Cardiac muscle cell (in vitro differentiated cells and primary cell): ENCODE results near the gene ONECUT3. TPM values are rescaled to one million over a fixed set of nuclear protein-coding genes. Genes with fewer than 3 reads are reported as not detected.
"Not testable (repeated sequence)": the region's sequence is repeated elsewhere in the genome, so short reads cannot be mapped to it uniquely, and the experiment has no call there.

Experiments used
- DNase-seq, 2 donors: peaks; one replicate each; pipeline versions ENCODE4 v3.0.0 to v3.0.0-alpha.2; 2010 to 2017; ENCODE audit warnings: low read depth in 1 of 2, low spot score in 1 of 2
- H3K27ac ChIP-seq: fragments of 200-600 bp; sonication (generic); 2 replicates; pipeline ENCODE4 v1.5.1; 2016
- H3K27me3 ChIP-seq: fragments of 200-600 bp; sonication (generic); 2 replicates; pipeline ENCODE4 v1.6.0; 2016; ENCODE audit warnings: control low read depth
- H3K36me3 ChIP-seq: fragments of 200-600 bp; sonication (generic); 2 replicates; pipeline ENCODE4 v1.5.1; 2016; ENCODE audit warnings: control low read depth
- H3K4me1 ChIP-seq: fragments of 200-600 bp; sonication (generic); 2 replicates; pipeline ENCODE4 v1.8.1; 2017; ENCODE audit warnings: low read depth, mild to moderate bottlenecking, mixed run types
- H3K4me3 ChIP-seq: fragments of 200-600 bp; sonication (generic); 2 replicates; pipeline ENCODE4 v1.5.1; 2016; ENCODE audit warnings: mild to moderate bottlenecking
- H3K9me3 ChIP-seq: fragments of 200-600 bp; sonication (generic); 2 replicates; pipeline ENCODE4 v1.5.1; 2017; ENCODE audit warnings: low read depth, mild to moderate bottlenecking, control low read depth
- polyA plus RNA-seq: library from polyadenylated mRNA; unstranded; fragments of >200 nt; fragmentation: Nextera tagmentation; extraction: Ambion mirVana; gene quantifications from 2 replicates; pipeline ENCODE4 v1.2.1, GENCODE V29; 2016
- total RNA-seq: library from RNA; depleted of rRNA; stranded (reverse); fragments of >200 nt; gene quantifications from 2 replicates; pipeline ENCODE4 v1.2.3, GENCODE V29; 2016
- TF ChIP-seq, protein P1 (sequence below): IDR thresholded peaks from 2 replicates; pipeline ENCODE4 v1.5.1; 2012; ENCODE audit warnings: low read depth, mild to moderate bottlenecking, low read length

The ONECUT3 gene
- not detected in 2 replicates for total RNA-seq
- not detected in 2 replicates for polyA plus RNA-seq

DNA sequence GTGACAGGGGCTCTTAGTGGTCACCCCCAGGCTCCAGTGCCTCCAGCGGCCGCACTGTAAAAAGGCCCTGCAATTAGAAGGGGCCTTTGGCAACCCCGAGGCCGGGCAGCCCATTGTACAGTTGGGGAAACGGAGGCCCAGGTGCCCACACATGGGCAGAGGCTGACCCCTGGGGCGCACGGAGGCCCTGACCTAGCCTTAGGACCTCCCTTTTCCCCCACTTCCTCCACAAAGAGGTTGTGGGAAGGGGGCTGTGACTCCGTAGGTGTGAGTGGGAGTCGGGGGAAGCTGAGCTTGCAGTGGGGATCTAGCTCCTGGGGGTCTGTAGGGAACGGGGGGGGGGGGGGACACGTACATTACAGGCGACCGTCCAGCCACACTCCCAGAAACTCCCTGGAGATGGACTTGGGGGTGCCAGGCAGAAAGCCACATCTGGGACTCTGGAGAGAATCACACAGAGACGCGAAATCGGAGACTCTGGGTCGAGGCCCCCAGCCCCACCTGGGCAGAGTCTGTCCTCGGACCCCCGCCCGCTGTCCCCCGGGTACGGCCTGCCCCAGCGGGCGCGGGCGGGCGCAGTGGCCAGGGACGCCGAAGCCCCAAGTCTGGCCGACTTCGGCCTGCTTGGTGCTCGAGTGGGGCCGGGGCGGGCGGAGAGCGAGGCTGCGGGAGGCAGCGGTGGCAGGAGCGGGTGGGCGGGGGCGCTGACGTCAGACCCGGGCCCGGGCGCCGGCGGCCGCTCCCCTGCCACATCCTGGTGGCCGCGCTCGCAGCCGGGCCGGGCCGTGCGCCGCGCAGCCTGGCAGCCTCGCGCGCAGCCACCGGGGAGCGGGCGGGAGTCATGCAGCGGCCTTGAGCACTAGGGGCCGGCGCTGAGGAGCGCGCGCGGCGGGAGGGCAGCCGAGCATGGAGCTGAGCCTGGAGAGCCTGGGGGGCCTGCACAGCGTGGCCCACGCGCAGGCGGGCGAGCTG lies at the start of gene ONECUT3:
Gene ONECUT3 (plus strand): TSS at position 750 of the 972 bp plus-strand sequence. CDS start 157 bp downstream, at position 907.
- no peaks in the 10 kb centered on the region for H3K4me1 ChIP-seq
- TF ChIP-seq, protein P1, sequence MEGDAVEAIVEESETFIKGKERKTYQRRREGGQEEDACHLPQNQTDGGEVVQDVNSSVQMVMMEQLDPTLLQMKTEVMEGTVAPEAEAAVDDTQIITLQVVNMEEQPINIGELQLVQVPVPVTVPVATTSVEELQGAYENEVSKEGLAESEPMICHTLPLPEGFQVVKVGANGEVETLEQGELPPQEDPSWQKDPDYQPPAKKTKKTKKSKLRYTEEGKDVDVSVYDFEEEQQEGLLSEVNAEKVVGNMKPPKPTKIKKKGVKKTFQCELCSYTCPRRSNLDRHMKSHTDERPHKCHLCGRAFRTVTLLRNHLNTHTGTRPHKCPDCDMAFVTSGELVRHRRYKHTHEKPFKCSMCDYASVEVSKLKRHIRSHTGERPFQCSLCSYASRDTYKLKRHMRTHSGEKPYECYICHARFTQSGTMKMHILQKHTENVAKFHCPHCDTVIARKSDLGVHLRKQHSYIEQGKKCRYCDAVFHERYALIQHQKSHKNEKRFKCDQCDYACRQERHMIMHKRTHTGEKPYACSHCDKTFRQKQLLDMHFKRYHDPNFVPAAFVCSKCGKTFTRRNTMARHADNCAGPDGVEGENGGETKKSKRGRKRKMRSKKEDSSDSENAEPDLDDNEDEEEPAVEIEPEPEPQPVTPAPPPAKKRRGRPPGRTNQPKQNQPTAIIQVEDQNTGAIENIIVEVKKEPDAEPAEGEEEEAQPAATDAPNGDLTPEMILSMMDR, result no peak
- no peak within 1 kb of the TSS for H3K27ac ChIP-seq
- no peak within 1 kb of the TSS for H3K4me3 ChIP-seq
- no peak for DNase-seq
- H3K36me3 ChIP-seq, result no peaks in the 10 kb centered on the region
- H3K27me3 ChIP-seq, result peaks cover 98% of the 10 kb centered on the region
- H3K9me3 ChIP-seq, result no peaks in the 10 kb centered on the region

DNA sequence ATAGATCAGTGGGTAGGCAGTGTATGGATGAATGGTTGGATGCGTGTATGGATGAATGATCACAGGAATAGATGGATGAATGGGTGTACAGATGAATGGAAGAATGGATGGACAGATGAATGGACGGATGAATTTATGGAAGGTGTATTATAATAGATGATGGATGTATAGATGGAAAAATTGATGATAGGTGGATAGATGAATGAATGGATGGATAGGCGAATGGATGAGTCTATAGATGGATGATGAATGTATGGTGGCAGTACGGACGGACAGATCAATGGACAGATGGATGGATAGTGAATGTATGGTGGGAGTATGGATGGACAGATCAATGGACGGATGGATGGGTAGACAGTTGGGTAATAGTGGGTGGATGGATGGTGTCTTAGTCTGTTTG lies 49.0 kb upstream of the ONECUT3 start:
- TF ChIP-seq, protein P1, result no peak
- Histone ChIP-seq H3K36me3 (no peaks in the 10 kb centered on the region), H3K27ac (no peak overlapping the region), H3K4me1 (no peaks in the 10 kb centered on the region), H3K4me3 (no peak overlapping the region), H3K27me3 (peaks cover 32% of the 10 kb centered on the region), H3K9me3 (no peaks in the 10 kb centered on the region)
- no peak for DNase-seq

DNA sequence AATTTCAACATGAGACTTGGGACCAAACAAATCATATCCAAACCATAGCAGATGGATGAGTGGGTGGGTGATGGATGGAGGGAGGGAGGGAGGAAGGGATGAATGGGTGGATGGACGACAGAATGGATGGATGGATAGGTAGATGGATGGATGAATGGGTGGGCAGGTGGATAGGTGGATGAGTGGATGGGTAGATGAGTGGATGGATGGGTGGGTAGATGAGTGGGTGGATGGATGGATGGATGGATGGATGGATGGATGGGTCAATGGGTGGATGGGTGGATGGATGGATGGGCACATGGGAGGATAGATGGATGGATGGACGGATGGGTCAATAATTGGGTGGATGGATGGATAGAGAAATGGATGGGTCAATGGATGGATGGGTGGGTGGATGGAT lies 47.9 kb upstream of the ONECUT3 start:
- DNase-seq, result no peak
- no peaks in the 10 kb centered on the region for H3K4me1 ChIP-seq
- H3K27me3 ChIP-seq, result peaks cover 31% of the 10 kb centered on the region
- H3K9me3 ChIP-seq, result no peaks in the 10 kb centered on the region
- no peaks in the 10 kb centered on the region for H3K36me3 ChIP-seq
- no peak overlapping the region for H3K27ac ChIP-seq
- TF ChIP-seq, protein P1, result no peak
- H3K4me3 ChIP-seq, result no peak overlapping the region

DNA sequence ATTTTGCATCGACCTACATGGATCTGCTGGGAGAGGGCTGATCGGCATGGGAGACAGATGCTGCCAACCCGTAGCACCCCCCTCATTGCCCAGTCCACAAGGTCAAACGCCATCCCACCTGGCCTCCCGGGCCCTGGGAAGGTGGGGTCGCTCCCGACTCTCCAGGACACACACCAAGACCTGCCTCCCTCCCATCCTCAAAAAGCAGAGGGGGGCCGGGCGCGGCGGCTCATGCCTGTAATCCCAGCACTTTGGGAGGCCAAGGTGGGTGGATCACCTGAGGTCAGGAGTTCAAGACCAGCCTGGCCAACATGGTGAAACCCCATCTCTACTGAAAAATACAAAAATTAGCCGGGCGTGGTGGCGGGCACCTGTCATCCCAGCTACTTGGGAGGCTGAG lies 46.7 kb upstream of the ONECUT3 start:
- not testable (repeated sequence) for H3K27ac ChIP-seq, H3K9me3 ChIP-seq, DNase-seq, H3K4me1 ChIP-seq, H3K36me3 ChIP-seq, H3K4me3 ChIP-seq
- H3K27me3 ChIP-seq, result peaks cover 22% of the 10 kb centered on the region

DNA sequence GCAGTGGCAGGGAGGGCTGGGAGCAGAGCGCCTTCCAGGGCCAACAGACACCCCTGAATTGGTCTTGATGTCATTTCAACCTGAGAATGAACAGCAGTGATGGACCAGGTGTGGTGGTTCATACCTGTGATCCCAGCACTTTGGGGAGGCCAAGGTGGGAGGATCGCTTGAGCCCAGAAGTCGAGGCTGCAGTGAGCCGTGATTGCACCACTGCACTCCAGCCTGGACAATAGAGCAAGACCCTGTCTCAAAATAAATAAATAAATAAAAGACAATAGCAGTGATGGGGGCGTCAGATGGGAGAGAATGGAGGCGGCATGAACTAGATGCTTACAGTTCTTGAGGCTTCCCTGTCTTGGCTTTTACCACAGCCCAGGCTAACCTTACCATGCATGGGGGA lies 46.1 kb upstream of the ONECUT3 start:
- TF ChIP-seq, protein P1, result no peak
- Histone ChIP-seq H3K36me3 (no peaks in the 10 kb centered on the region), H3K27me3 (peaks cover 16% of the 10 kb centered on the region), H3K9me3 (no peaks in the 10 kb centered on the region), H3K4me1 (no peaks in the 10 kb centered on the region), H3K4me3 (no peak overlapping the region), H3K27ac (no peak overlapping the region)
- no peak for DNase-seq

DNA sequence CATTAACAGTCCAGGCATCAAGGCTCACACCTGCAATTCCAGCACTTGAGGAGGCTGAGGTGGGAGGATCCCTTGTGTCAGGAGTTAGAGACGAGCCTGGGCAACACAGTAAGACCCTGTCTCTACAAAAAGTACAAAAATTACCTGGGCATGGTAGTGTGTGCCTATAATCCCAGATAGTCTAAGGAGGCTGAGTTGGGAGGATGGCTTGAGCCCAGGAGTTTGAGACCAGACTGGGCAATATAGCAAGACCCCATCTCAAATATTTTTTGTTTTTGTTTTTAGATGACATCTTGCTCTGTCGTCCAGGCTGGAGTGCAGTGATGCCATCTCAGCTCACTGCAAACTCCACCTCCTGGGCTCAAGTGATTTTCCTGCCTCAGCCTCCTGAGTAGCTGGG lies 40.1 kb upstream of the ONECUT3 start:
- Histone ChIP-seq H3K4me1 (no peaks in the 10 kb centered on the region), H3K4me3 (no peak overlapping the region), H3K27me3 (peaks cover 45% of the 10 kb centered on the region), H3K36me3 (no peaks in the 10 kb centered on the region), H3K27ac (no peak overlapping the region), H3K9me3 (no peaks in the 10 kb centered on the region)
- no peak for DNase-seq
- TF ChIP-seq, protein P1, result no peak
